NCI-H82 treated with DMSO at 0.1 percent for 48 hours (cell line): ENCODE results near the gene LIN7A.

Experiments used
- DNase-seq: peaks from one replicate; lab custom pipeline; 2025; ENCODE audit not compliant: unreplicated experiment; lab: John Stamatoyannopoulos, UW

Gene LIN7A

GRCh38 chr12:80937391-80938238 lies at the start of gene LIN7A:
LIN7A (minus strand) TSS chr12:80937934; CDS start chr12:80937722, 212 bp downstream.
- DNase-seq: peak; percentile 48

GRCh38 chr12:80986224-80986623 lies 48.5 kb upstream of the LIN7A start:
- no peak for DNase-seq

- DNase-seq: no peak
Observed at GRCh38 chr12:80979816-80980215, 42.1 kb upstream of the LIN7A start.

GRCh38 chr12:80979251-80979650 lies 41.5 kb upstream of the LIN7A start:
- DNase-seq: no peak

- no peak for DNase-seq
Observed at GRCh38 chr12:80977346-80977745, 39.6 kb upstream of the LIN7A start.

- no peak for DNase-seq
Observed at GRCh38 chr12:80968326-80968725, 30.6 kb upstream of the LIN7A start.

GRCh38 chr12:80967565-80967964 lies 29.8 kb upstream of the LIN7A start:
- DNase-seq: no peak

- DNase-seq: no peak
Observed at GRCh38 chr12:80966001-80966400, 28.3 kb upstream of the LIN7A start.

GRCh38 chr12:80958162-80958561 lies 20.4 kb upstream of the LIN7A start:
- no peak for DNase-seq

GRCh38 chr12:80954857-80955520 lies 17.3 kb upstream of the LIN7A start:
- peak; percentile 6 for DNase-seq

GRCh38 chr12:80952443-80952842 lies 14.7 kb upstream of the LIN7A start:
- no peak for DNase-seq

- DNase-seq: no peak
Observed at GRCh38 chr12:80946591-80946990, 8.9 kb upstream of the LIN7A start.

GRCh38 chr12:80943338-80943737 lies 5.6 kb upstream of the LIN7A start:
- no peak for DNase-seq

GRCh38 chr12:80941916-80942315 lies 4.2 kb upstream of the LIN7A start:
- no peak for DNase-seq

GRCh38 chr12:80939231-80939950 lies 1.7 kb upstream of the LIN7A start:
- no peak for DNase-seq

- DNase-seq: no peak
Observed at GRCh38 chr12:80938397-80938796, 663 bp upstream of the LIN7A start.

- no peak for DNase-seq
Observed at GRCh38 chr12:80936642-80937390, 918 bp downstream of the LIN7A start.

GRCh38 chr12:80936353-80936641 lies 1.4 kb downstream of the LIN7A start:
- peak; percentile 36 for DNase-seq

GRCh38 chr12:80935111-80935510 lies 2.6 kb downstream of the LIN7A start:
- DNase-seq: no peak

GRCh38 chr12:80925983-80926382 lies 11.8 kb downstream of the LIN7A start:
- DNase-seq: no peak

GRCh38 chr12:80925237-80925636 lies 12.5 kb downstream of the LIN7A start:
- no peak for DNase-seq
